A549 (cell line): ENCODE data around the gene FOXR1. TPM values are rescaled to one million over a fixed set of nuclear protein-coding genes. Genes with fewer than 3 reads are reported as not detected.

Experiments used
- ATAC-seq, 2 experiments: fragments of 200-7000 bp in 1 of 2; fragments of >200 bp in 1 of 2; cut with Nextera tagmentation in 1 of 2; cut with Tn5 transposase in 1 of 2; 3 replicates each; pipeline versions ENCODE4 v1.8.0 to v1.9.1; 2018 to 2020; ENCODE audit warnings: mild to moderate bottlenecking in 1 of 2, moderate library complexity in 1 of 2
- CTCF ChIA-PET: fragments of 300-600 bp; sonication (Branson Sonifier 250); formaldehyde crosslinking; extraction: SDS; loops from one replicate; lab custom pipeline; 2021; ENCODE audit warnings: antibody characterized with exemption, inconsistent platforms; lab: Yijun Ruan, JAX
- POLR2A ChIA-PET: fragments of 350-600 bp; formaldehyde crosslinking; extraction: SDS; loops from one replicate; lab custom pipeline; 2021; ENCODE audit warnings: antibody characterized with exemption, inconsistent platforms; lab: Yijun Ruan, JAX
- DNase-seq, 2 experiments: peaks; one replicate each; pipeline versions ENCODE4 v3.0.0 to v3.0.0-alpha.2; 2011 to 2016; ENCODE audit warnings: low read depth in 1 of 2, low spot score in 1 of 2
- FAIRE-seq: peaks from 2 replicates; lab custom pipeline; 2011; peaks lifted over from hg19 to GRCh38; lab: Jason Lieb, UNC
- H3K27ac ChIP-seq, 2 experiments: fragments of >200 bp; sonication (Bioruptor Twin); formaldehyde crosslinking; 3 replicates each; pipeline ENCODE4 v1.5.1; 2016 to 2017
- H3K4me1 ChIP-seq: fragments of >200 bp; sonication (Bioruptor Twin); formaldehyde crosslinking; 3 replicates; pipeline ENCODE4 v1.6.1; 2016
- H3K4me2 ChIP-seq: fragments of >200 bp; sonication (Bioruptor Twin); formaldehyde crosslinking; 3 replicates; pipeline ENCODE4 v1.6.1; 2016
- H3K4me3 ChIP-seq: fragments of >200 bp; sonication (Bioruptor Twin); formaldehyde crosslinking; 3 replicates; pipeline ENCODE4 v1.5.1; 2016
- H3K9me3 ChIP-seq: fragments of >200 bp; sonication (Bioruptor Twin); formaldehyde crosslinking; 3 replicates; pipeline ENCODE4 v1.6.1; 2016
- CEBPB ChIP-seq, 2 experiments: fragments of >200 bp in 1 of 2; sonication (Bioruptor Twin) in 1 of 2; formaldehyde crosslinking in 1 of 2; IDR thresholded peaks; 2 replicates each; pipeline ENCODE4 v1.6.1; 2012 to 2016
- E2F6 ChIP-seq: IDR thresholded peaks from 2 replicates; pipeline ENCODE4 v1.6.1; 2012; ENCODE audit warnings: low read depth, borderline replicate concordance
- ESRRA ChIP-seq: fragments of 150-350 bp; IDR thresholded peaks from 2 replicates; pipeline ENCODE4 v1.6.1; 2014; ENCODE audit warnings: mild to moderate bottlenecking, low read length, borderline replicate concordance
- HDAC2 ChIP-seq: fragments of 200-600 bp; sonication (generic); IDR thresholded peaks from 2 replicates; pipeline ENCODE4 v1.6.1; 2016
- HMGXB4 ChIP-seq: fragments of 250-450 bp; sonication (Bioruptor Pico); IDR thresholded peaks from 2 replicates; pipeline ENCODE4 v1.5.0; 2021; ENCODE audit warnings: mild to moderate bottlenecking, moderate library complexity, borderline replicate concordance
- HOXA7 ChIP-seq: fragments of 250-450 bp; sonication (Bioruptor Pico); IDR thresholded peaks from 2 replicates; pipeline ENCODE4 v1.5.0; 2020; ENCODE audit warnings: mild to moderate bottlenecking, moderate library complexity
- HOXB5 ChIP-seq: fragments of 250-450 bp; sonication (Bioruptor Pico); IDR thresholded peaks from 2 replicates; pipeline ENCODE4 v1.5.0; 2020; ENCODE audit warnings: mild to moderate bottlenecking, moderate library complexity
- KDM1A ChIP-seq: fragments of 200-600 bp; sonication (generic); IDR thresholded peaks from 2 replicates; pipeline ENCODE4 v1.6.1; 2016; ENCODE audit warnings: low read depth, mild to moderate bottlenecking
- MAFK ChIP-seq: fragments of 450-650 bp; IDR thresholded peaks from 2 replicates; pipeline ENCODE4 v1.6.1; 2014; ENCODE audit not compliant: partially characterized antibody
- MYC ChIP-seq: IDR thresholded peaks from 2 replicates; pipeline ENCODE4 v1.6.1; 2012; ENCODE audit warnings: mild to moderate bottlenecking, inconsistent platforms, low read length, improper control_type of control experiment, borderline replicate concordance
- POLR2A ChIP-seq: IDR thresholded peaks from 2 replicates; pipeline ENCODE4 v1.6.1; 2012; ENCODE audit warnings: mild to moderate bottlenecking, low read length
- RAD21 ChIP-seq, 2 experiments: fragments of >200 bp in 1 of 2; sonication (Bioruptor Twin) in 1 of 2; formaldehyde crosslinking in 1 of 2; IDR thresholded peaks in 1 of 2; conservative IDR thresholded peaks in 1 of 2; 2 replicates in 1 of 2; 3 replicates in 1 of 2; pipeline ENCODE4 v1.6.1; 2012 to 2018; ENCODE audit warnings: inconsistent platforms in 1 of 2
- REST ChIP-seq: fragments of 200-600 bp; sonication (generic); IDR thresholded peaks from 2 replicates; pipeline ENCODE4 v1.6.1; 2016; ENCODE audit warnings: antibody characterized with exemption, mild to moderate bottlenecking, moderate library complexity
- RFX5 ChIP-seq: fragments of 450-650 bp; IDR thresholded peaks from 2 replicates; pipeline ENCODE4 v1.7.1; 2014; ENCODE audit warnings: antibody characterized with exemption, mild to moderate bottlenecking, moderate library complexity
- SREBF2 ChIP-seq: fragments of 450-650 bp; IDR thresholded peaks from 2 replicates; pipeline ENCODE4 v1.6.1; 2014; ENCODE audit warnings: mild to moderate bottlenecking, moderate library complexity
- ZC3H11A ChIP-seq: fragments of 450-650 bp; IDR thresholded peaks from 2 replicates; pipeline ENCODE4 v1.6.1; 2014; ENCODE audit warnings: antibody characterized with exemption, mild to moderate bottlenecking
- WGBS: methylation state at CpG from one replicate; pipeline ENCODE4 v1.1.6; 2017; ENCODE audit errors: missing lambda C conversion rate; 5-methylcytosine and 5-hydroxymethylcytosine counted together
- polyA plus RNA-seq, 4 experiments: library from polyadenylated mRNA; depleted of rRNA in 3 of 4; stranded (reverse); fragments of >200 nt; fragmentation: RNase III in 1 of 4; extraction: RNeasy Plus Mini Kit Qiagen cat#74134 plus additional on column Dnase treatment in 1 of 4; gene quantifications; 2 replicates in 3 of 4; 3 replicates in 1 of 4; pipeline ENCODE4 v1.2.3, GENCODE V29; 2011 to 2017
- TF ChIP-seq, protein P1 (sequence below): fragments of >200 bp; sonication (Bioruptor Twin); formaldehyde crosslinking; IDR thresholded peaks from 2 replicates; pipeline ENCODE4 v1.6.1; 2016
- TF ChIP-seq, protein P2 (sequence below): fragments of >200 bp; sonication (Bioruptor Twin); formaldehyde crosslinking; IDR thresholded peaks from 3 replicates; pipeline ENCODE4 v1.5.1; 2016

The FOXR1 gene
- polyA plus RNA-seq, 2 of the 4 experiments (the other 2 are of a cell fraction): not detected

- WGBS: 77% methylated on average over 10 of the region's 10 CpGs
Measured at GRCh38 chr11:119029340-119030028, 57.9 kb downstream of the FOXR1 start.

DNA sequence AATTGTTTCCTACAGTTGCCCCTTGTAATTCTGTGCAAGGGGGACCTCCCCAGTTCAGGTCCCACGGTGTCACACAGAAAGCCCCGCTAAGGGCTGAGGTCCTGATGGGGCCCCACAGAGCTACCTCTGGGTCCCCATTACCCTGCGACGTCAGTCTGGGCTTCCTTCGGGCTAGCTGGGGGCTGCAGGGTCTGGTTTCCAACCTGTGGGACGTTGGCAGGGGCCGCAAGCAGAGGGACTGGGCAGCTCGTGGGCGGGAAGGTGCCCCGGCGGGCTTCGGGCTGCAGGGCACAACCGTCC is 58.4 kb downstream of the FOXR1 start:
- WGBS: no CpG with 5 or more reads among the region's 13 CpGs
- Histone ChIP-seq H3K9me3 (no peaks in the 10 kb centered on the region), H3K4me1 (peaks cover 12% of the 10 kb centered on the region), H3K4me3 (peak overlapping the region; percentile 85), H3K4me2 (peak overlapping the region; percentile 97), H3K27ac (peak overlapping the region; percentile 82 to 92)
- TF ChIP-seq REST: no peak
- no peak for TF ChIP-seq E2F6
- no peak for TF ChIP-seq ESRRA
- TF ChIP-seq, protein P1, sequence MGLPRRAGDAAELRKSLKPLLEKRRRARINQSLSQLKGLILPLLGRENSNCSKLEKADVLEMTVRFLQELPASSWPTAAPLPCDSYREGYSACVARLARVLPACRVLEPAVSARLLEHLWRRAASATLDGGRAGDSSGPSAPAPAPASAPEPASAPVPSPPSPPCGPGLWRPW: no peak
- TF ChIP-seq HOXA7 (CRISPR knock-in tag): no peak
- TF ChIP-seq POLR2A: no peak
- no peak for TF ChIP-seq HMGXB4 (CRISPR knock-in tag)
- TF ChIP-seq RFX5: no peak
- TF ChIP-seq HOXB5 (CRISPR knock-in tag): no peak
- TF ChIP-seq ZC3H11A: no peak
- ATAC-seq (peak in 1 of 2 experiments; percentile 28; a peak in 4 of 6 replicates), DNase-seq (no peak), FAIRE-seq (no peak)
- ChIA-PET CTCF (interaction anchor here (1.1 to 2.4 kb wide), 5 partner anchors 8 to 20 kb away, joined by 3 to 10 read pairs (median 8); partner anchors contain the start of genes RPS25 and TRAPPC4), POLR2A (no interaction called here)

More at GRCh38 chr11:119029340-119030028, 57.9 kb downstream of the FOXR1 start:
- H3K9me3 ChIP-seq: no peaks in the 10 kb centered on the region
- no peak for ATAC-seq
- H3K4me2 ChIP-seq: peak overlapping the region; percentile 97
- H3K27ac ChIP-seq: peak overlapping the region; percentile 82 to 92; a peak in 5 of 6 replicates
- ChIA-PET CTCF (interaction anchor here (1.1 to 2.4 kb wide), 2 partner anchors 12 to 13 kb away, joined by 3 to 10 read pairs; no protein-coding TSS in a partner anchor), POLR2A (no interaction called here)
- TF ChIP-seq MAFK (peak; percentile 73), CEBPB (IDR thresholded peaks at IDR 0.05) (no peak)
- no peak for DNase-seq
- H3K4me3 ChIP-seq: peak overlapping the region; percentile 85
- no peak for FAIRE-seq
- peaks cover 12% of the 10 kb centered on the region for H3K4me1 ChIP-seq

- peak; percentile 91 to 95 for ATAC-seq
- peak within 1 kb of the TSS; percentile 97 for H3K4me2 ChIP-seq
- ChIA-PET POLR2A (no interaction called here), CTCF (interaction anchor here (0.6 to 2.4 kb wide), 8 partner anchors 9 to 53 kb away, joined by 3 to 11 read pairs (median 7); partner anchors contain the start of genes RPS25 and TRAPPC4)
- peak within 1 kb of the TSS; percentile 82 to 92 for H3K27ac ChIP-seq
- 1% methylated on average over 29 of the region's 67 CpGs for WGBS
- H3K4me3 ChIP-seq: peak within 1 kb of the TSS; percentile 85
- no peaks in the 10 kb centered on the region for H3K9me3 ChIP-seq
- FAIRE-seq: no peak
- DNase-seq: peak; percentile 80 to 97
- H3K4me1 ChIP-seq: peaks cover 12% of the 10 kb centered on the region
- TF ChIP-seq, protein P2, sequence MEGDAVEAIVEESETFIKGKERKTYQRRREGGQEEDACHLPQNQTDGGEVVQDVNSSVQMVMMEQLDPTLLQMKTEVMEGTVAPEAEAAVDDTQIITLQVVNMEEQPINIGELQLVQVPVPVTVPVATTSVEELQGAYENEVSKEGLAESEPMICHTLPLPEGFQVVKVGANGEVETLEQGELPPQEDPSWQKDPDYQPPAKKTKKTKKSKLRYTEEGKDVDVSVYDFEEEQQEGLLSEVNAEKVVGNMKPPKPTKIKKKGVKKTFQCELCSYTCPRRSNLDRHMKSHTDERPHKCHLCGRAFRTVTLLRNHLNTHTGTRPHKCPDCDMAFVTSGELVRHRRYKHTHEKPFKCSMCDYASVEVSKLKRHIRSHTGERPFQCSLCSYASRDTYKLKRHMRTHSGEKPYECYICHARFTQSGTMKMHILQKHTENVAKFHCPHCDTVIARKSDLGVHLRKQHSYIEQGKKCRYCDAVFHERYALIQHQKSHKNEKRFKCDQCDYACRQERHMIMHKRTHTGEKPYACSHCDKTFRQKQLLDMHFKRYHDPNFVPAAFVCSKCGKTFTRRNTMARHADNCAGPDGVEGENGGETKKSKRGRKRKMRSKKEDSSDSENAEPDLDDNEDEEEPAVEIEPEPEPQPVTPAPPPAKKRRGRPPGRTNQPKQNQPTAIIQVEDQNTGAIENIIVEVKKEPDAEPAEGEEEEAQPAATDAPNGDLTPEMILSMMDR: peak; percentile 61
- TF ChIP-seq HDAC2: no peak
- no peak for TF ChIP-seq CEBPB (IDR thresholded peaks at IDR 0.05)
- TF ChIP-seq REST: no peak
- peak; percentile 43; a peak in 2 of 5 replicates for TF ChIP-seq RAD21 (conservative IDR thresholded peaks at IDR 0.05 in 1 of 2, IDR thresholded peaks at IDR 0.05 in 1 of 2)
- peak; percentile 57; the same call in 1 of the 2 replicates for TF ChIP-seq MYC
- TF ChIP-seq SREBF2: no peak
- TF ChIP-seq KDM1A: no peak
Measured at GRCh38 chr11:119030329-119031047, 58.9 kb downstream of the FOXR1 start, which contains the start of gene SLC37A4. SLC37A4 (minus strand) TSS chr11:119030877.
